ENCODE results near the gene MTUS2. TPM values are rescaled to one million over a fixed set of nuclear protein-coding genes. Genes with fewer than 3 reads are reported as not detected.
"Not testable (repeated sequence)": the region's sequence is repeated elsewhere in the genome, so short reads cannot be mapped to it uniquely, and the experiment has no call there.

The MTUS2 gene
- total and polyA plus RNA-seq, 7 experiments from 2014 or later, result 0.05 to 0.83 TPM; not detected in 5

GRCh38 chr13:29336356-29336755 lies 516.2 kb downstream of the MTUS2 start:
- ATAC-seq, result no peak
- Mint-ChIP-seq H3K36me3 (peaks cover 0 to 8% (median 5%) of the 10 kb centered on the region in 5 donors), H3K4me3 (no peak overlapping the region), H3K9me3 (peaks cover 9 to 36% (median 15%) of the 10 kb centered on the region in 11 donors), H3K27me3 (peaks cover 0 to 22% (median 7%) of the 10 kb centered on the region in 5 donors), H3K27ac (no peak overlapping the region), H3K4me1 (no peaks in the 10 kb centered on the region)
- Histone ChIP-seq H3K27me3 (ENCODE audit: control insufficient read depth in 2 of 2, insufficient read depth in 2 of 2, low read length in 2 of 2) (no peaks in the 10 kb centered on the region), H3K4me1 (ENCODE audit: control insufficient read depth in 2 of 2, insufficient read depth in 2 of 2, low read length in 2 of 2) (no peaks in the 10 kb centered on the region), H3K4me3 (ENCODE audit: low read length) (no peak overlapping the region), H3K9me3 (ENCODE audit: control insufficient read depth in 2 of 3, low read length in 3 of 3) (no peaks in the 10 kb centered on the region), H3K36me3 (ENCODE audit: control insufficient read depth in 2 of 3, insufficient read depth in 3 of 3, low read length in 3 of 3) (no peaks in the 10 kb centered on the region), H3K27ac (ENCODE audit: low read depth, low read length) (no peak overlapping the region)
- intact Hi-C loops (cut with micrococcal nuclease), result no loop called here
- ChIA-PET POLR2A (no interaction called here), CTCF (no interaction called here)
- DNase-seq, result no peak

- no peak overlapping the region for H3K27ac ChIP-seq (ENCODE audit: low read depth, low read length)
- no peak for DNase-seq
- Mint-ChIP-seq H3K27ac (no peak overlapping the region), H3K36me3 (peaks cover 0 to 8% (median 5%) of the 10 kb centered on the region in 5 donors), H3K9me3 (peaks cover 4 to 20% (median 10%) of the 10 kb centered on the region in 11 donors), H3K4me3 (no peak overlapping the region), H3K27me3 (peaks cover 0 to 9% (median 4%) of the 10 kb centered on the region in 5 donors), H3K4me1 (no peaks in the 10 kb centered on the region)
- no peak for ATAC-seq
- H3K27me3 ChIP-seq (ENCODE audit: control insufficient read depth in 2 of 2, insufficient read depth in 2 of 2, low read length in 2 of 2), result no peaks in the 10 kb centered on the region
- no peaks in the 10 kb centered on the region for H3K36me3 ChIP-seq (ENCODE audit: control insufficient read depth in 2 of 3, insufficient read depth in 3 of 3, low read length in 3 of 3)
- H3K4me3 ChIP-seq (ENCODE audit: low read length), result no peak overlapping the region
- CTCF ChIA-PET, result no interaction called here
- intact Hi-C loops (cut with micrococcal nuclease), result no loop called here
- H3K9me3 ChIP-seq (ENCODE audit: control insufficient read depth in 2 of 3, low read length in 3 of 3), result no peaks in the 10 kb centered on the region
- POLR2A ChIA-PET, result no interaction called here
- H3K4me1 ChIP-seq (ENCODE audit: control insufficient read depth in 2 of 2, insufficient read depth in 2 of 2, low read length in 2 of 2), result no peaks in the 10 kb centered on the region
These were observed 519.5 kb downstream of the MTUS2 start for GRCh38 chr13:29339386-29340272.

- H3K4me3 ChIP-seq (ENCODE audit: low read length); H3K9me3 Mint-ChIP-seq; H3K4me1 ChIP-seq (ENCODE audit: control insufficient read depth in 2 of 2, insufficient read depth in 2 of 2, low read length in 2 of 2); CTCF ChIA-PET; DNase-seq; H3K9me3 ChIP-seq (ENCODE audit: control insufficient read depth in 2 of 3, low read length in 3 of 3); H3K4me1 Mint-ChIP-seq; H3K4me3 Mint-ChIP-seq; ATAC-seq; POLR2A ChIA-PET; H3K27ac ChIP-seq (ENCODE audit: low read depth, low read length); intact Hi-C loops (cut with micrococcal nuclease); H3K27ac Mint-ChIP-seq; H3K36me3 Mint-ChIP-seq; H3K36me3 ChIP-seq (ENCODE audit: control insufficient read depth in 2 of 3, insufficient read depth in 3 of 3, low read length in 3 of 3); H3K27me3 ChIP-seq (ENCODE audit: control insufficient read depth in 2 of 2, insufficient read depth in 2 of 2, low read length in 2 of 2): not testable (repeated sequence)
- H3K27me3 Mint-ChIP-seq, result peaks cover 0 to 26% (median 12%) of the 10 kb centered on the region in 5 donors
These were observed 525.9 kb downstream of the MTUS2 start for GRCh38 chr13:29345860-29346582.

GRCh38 chr13:29355029-29355428 lies 534.9 kb downstream of the MTUS2 start:
- H3K9me3 ChIP-seq (ENCODE audit: control insufficient read depth in 2 of 3, low read length in 3 of 3), result no peaks in the 10 kb centered on the region
- no peaks in the 10 kb centered on the region for H3K4me1 ChIP-seq (ENCODE audit: control insufficient read depth in 2 of 2, insufficient read depth in 2 of 2, low read length in 2 of 2)
- no peak overlapping the region for H3K27ac ChIP-seq (ENCODE audit: low read depth, low read length)
- Mint-ChIP-seq H3K27me3 (peaks cover 5 to 42% (median 28%) of the 10 kb centered on the region in 5 donors), H3K4me3 (no peak overlapping the region), H3K9me3 (no peaks in the 10 kb centered on the region), H3K4me1 (no peaks in the 10 kb centered on the region), H3K27ac (no peak overlapping the region), H3K36me3 (no peaks in the 10 kb centered on the region)
- POLR2A ChIA-PET, result no interaction called here
- no peak overlapping the region for H3K4me3 ChIP-seq (ENCODE audit: low read length)
- intact Hi-C loops (cut with micrococcal nuclease), result no loop called here
- DNase-seq (no peak), ATAC-seq (no peak)
- H3K27me3 ChIP-seq (ENCODE audit: control insufficient read depth in 2 of 2, insufficient read depth in 2 of 2, low read length in 2 of 2), result no peaks in the 10 kb centered on the region
- H3K36me3 ChIP-seq (ENCODE audit: control insufficient read depth in 2 of 3, insufficient read depth in 3 of 3, low read length in 3 of 3), result no peaks in the 10 kb centered on the region
- CTCF ChIA-PET, result no interaction called here

GRCh38 chr13:29359181-29359580 lies 539.0 kb downstream of the MTUS2 start:
- Histone ChIP-seq H3K9me3 (ENCODE audit: control insufficient read depth in 2 of 3, low read length in 3 of 3) (no peaks in the 10 kb centered on the region), H3K4me1 (ENCODE audit: control insufficient read depth in 2 of 2, insufficient read depth in 2 of 2, low read length in 2 of 2) (no peaks in the 10 kb centered on the region), H3K27ac (ENCODE audit: low read depth, low read length) (no peak overlapping the region), H3K27me3 (ENCODE audit: control insufficient read depth in 2 of 2, insufficient read depth in 2 of 2, low read length in 2 of 2) (no peaks in the 10 kb centered on the region), H3K4me3 (ENCODE audit: low read length) (no peak overlapping the region), H3K36me3 (ENCODE audit: control insufficient read depth in 2 of 3, insufficient read depth in 3 of 3, low read length in 3 of 3) (no peaks in the 10 kb centered on the region)
- intact Hi-C loops (cut with micrococcal nuclease), result no loop called here
- DNase-seq, result no peak
- Mint-ChIP-seq H3K4me1 (peaks cover 0 to 4% (median 0%) of the 10 kb centered on the region in 7 donors), H3K9me3 (no peaks in the 10 kb centered on the region), H3K27ac (no peak overlapping the region), H3K36me3 (no peaks in the 10 kb centered on the region), H3K4me3 (no peak overlapping the region), H3K27me3 (peaks cover 2 to 31% (median 15%) of the 10 kb centered on the region in 5 donors)
- CTCF ChIA-PET, result no interaction called here
- no peak for ATAC-seq
- POLR2A ChIA-PET, result no interaction called here

- no peaks in the 10 kb centered on the region for H3K36me3 Mint-ChIP-seq
- H3K4me1 Mint-ChIP-seq, result peaks cover 0 to 4% (median 0%) of the 10 kb centered on the region in 7 donors
- H3K4me3 Mint-ChIP-seq, result no peak overlapping the region
- ChIA-PET CTCF (no interaction called here), POLR2A (no interaction called here)
- peaks cover 0 to 2% (median 0%) of the 10 kb centered on the region in 11 donors for H3K9me3 Mint-ChIP-seq
- no peaks in the 10 kb centered on the region for H3K9me3 ChIP-seq (ENCODE audit: control insufficient read depth in 2 of 3, low read length in 3 of 3)
- DNase-seq (no peak), ATAC-seq (no peak)
- peaks cover 0 to 21% (median 7%) of the 10 kb centered on the region in 5 donors for H3K27me3 Mint-ChIP-seq
- intact Hi-C loops (cut with micrococcal nuclease), result loop anchor here (2.0 to 10.0 kb wide), 3 partner anchors 541 to 1997 kb away; partner anchors contain the start of gene MTUS2 (in 1 of the 2)
- no peaks in the 10 kb centered on the region for H3K27me3 ChIP-seq (ENCODE audit: control insufficient read depth in 2 of 2, insufficient read depth in 2 of 2, low read length in 2 of 2)
- H3K27ac ChIP-seq (ENCODE audit: low read depth, low read length), result no peak overlapping the region
- H3K27ac Mint-ChIP-seq, result no peak overlapping the region
- no peak overlapping the region for H3K4me3 ChIP-seq (ENCODE audit: low read length)
- no peaks in the 10 kb centered on the region for H3K4me1 ChIP-seq (ENCODE audit: control insufficient read depth in 2 of 2, insufficient read depth in 2 of 2, low read length in 2 of 2)
- H3K36me3 ChIP-seq (ENCODE audit: control insufficient read depth in 2 of 3, insufficient read depth in 3 of 3, low read length in 3 of 3), result no peaks in the 10 kb centered on the region
These were observed 541.6 kb downstream of the MTUS2 start for GRCh38 chr13:29361716-29362115.
